Neuronal stem cell (in vitro differentiated cells): ENCODE results near the gene SPDYA.
A peak's percentile ranks its signal among the peaks of the same experiment; 100 is the strongest.

Source experiments
- DNase-seq: peaks from one replicate; pipeline ENCODE4 v3.0.0-alpha.2; 2013; ENCODE audit warnings: low spot score
- H2AFZ ChIP-seq: one replicate; pipeline ENCODE4 v1.6.1; 2013; ENCODE audit warnings: mild to moderate bottlenecking, low read length, inconsistent platforms
- H2AK5ac ChIP-seq: 2 replicates; pipeline ENCODE4 v1.6.1; 2013; ENCODE audit warnings: low read depth, mild to moderate bottlenecking, inconsistent platforms, low read length, moderate library complexity, mixed read lengths
- H2BK120ac ChIP-seq: 2 replicates; pipeline ENCODE4 v1.6.1; 2013; ENCODE audit warnings: low read depth, mild to moderate bottlenecking, inconsistent platforms, low read length, moderate library complexity, mixed read lengths
- H2BK12ac ChIP-seq: one replicate; pipeline ENCODE4 v1.6.1; 2013; ENCODE audit warnings: low read length, inconsistent platforms
- H2BK15ac ChIP-seq: 2 replicates; pipeline ENCODE4 v1.6.1; 2013; ENCODE audit warnings: mild to moderate bottlenecking, low read length, inconsistent platforms, mixed read lengths
- H2BK5ac ChIP-seq: one replicate; pipeline ENCODE4 v1.6.1; 2013; ENCODE audit warnings: inconsistent platforms, mild to moderate bottlenecking, low read length, moderate library complexity
- H3K14ac ChIP-seq: one replicate; pipeline ENCODE4 v1.6.1; 2013; ENCODE audit warnings: low read length, inconsistent platforms
- H3K18ac ChIP-seq: 2 replicates; pipeline ENCODE4 v1.6.1; 2013; ENCODE audit warnings: low read length, inconsistent platforms
- H3K23ac ChIP-seq: 2 replicates; pipeline ENCODE4 v1.6.1; 2013; ENCODE audit warnings: low read depth, mild to moderate bottlenecking, mixed read lengths, low read length, inconsistent platforms; ENCODE audit not compliant: poor library complexity
- H3K27ac ChIP-seq: replicated peaks from 3 replicates; pipeline ENCODE4 v1.5.1; 2013; ENCODE audit warnings: low read length, inconsistent platforms
- H3K27me3 ChIP-seq, 3 experiments: 2 replicates each; pipeline ENCODE4 v1.6.1; 2013; ENCODE audit warnings: low read length in 3 of 3, mild to moderate bottlenecking in 2 of 3, inconsistent platforms in 1 of 3, low read depth in 1 of 3, mixed read lengths in 1 of 3, moderate library complexity in 1 of 3; ENCODE audit not compliant: control insufficient read depth in 3 of 3, insufficient read depth in 3 of 3
- H3K36me3 ChIP-seq, 2 donors: replicated peaks in 1 of 2; 2 replicates each; pipeline ENCODE4 v1.6.1; 2013; ENCODE audit warnings: low read length in 2 of 2; ENCODE audit not compliant: control insufficient read depth in 2 of 2, insufficient read depth in 2 of 2
- H3K4ac ChIP-seq: 2 replicates; pipeline ENCODE4 v1.6.1; 2013; ENCODE audit warnings: inconsistent platforms, mild to moderate bottlenecking, low read length, moderate library complexity
- H3K4me1 ChIP-seq, 2 donors: 1 replicate in 1 of 2; 2 replicates in 1 of 2; pipeline ENCODE4 v1.6.1; 2013; ENCODE audit warnings: low read length in 2 of 2, low read depth in 1 of 2; ENCODE audit not compliant: control insufficient read depth in 2 of 2, insufficient read depth in 1 of 2
- H3K4me2 ChIP-seq: one replicate; pipeline ENCODE4 v1.6.1; 2013; ENCODE audit warnings: mild to moderate bottlenecking, low read length, inconsistent platforms; ENCODE audit not compliant: insufficient read depth, poor library complexity, severe bottlenecking
- H3K4me3 ChIP-seq, 2 donors: 2 replicates each; pipeline ENCODE4 v1.5.1; 2013; ENCODE audit warnings: low read length in 2 of 2, mild to moderate bottlenecking in 2 of 2, inconsistent platforms in 1 of 2, moderate library complexity in 1 of 2
- H3K79me1 ChIP-seq: one replicate; pipeline ENCODE4 v1.6.1; 2013; ENCODE audit warnings: low read depth, mild to moderate bottlenecking, inconsistent platforms, low read length, moderate library complexity
- H3K9ac ChIP-seq: one replicate; pipeline ENCODE4 v1.6.1; 2013; ENCODE audit warnings: mild to moderate bottlenecking, low read depth, low read length, inconsistent platforms; ENCODE audit not compliant: poor library complexity
- H3K9me3 ChIP-seq, 2 donors: replicated peaks in 1 of 2; 2 replicates each; pipeline versions ENCODE3 to v1.6.1; 2013; ENCODE audit warnings: low read length in 2 of 2, mild to moderate bottlenecking in 2 of 2, inconsistent platforms in 1 of 2, low read depth in 1 of 2, mixed read lengths in 1 of 2, moderate library complexity in 1 of 2; ENCODE audit not compliant: control insufficient read depth in 2 of 2, insufficient read depth in 1 of 2
- H4K8ac ChIP-seq: one replicate; pipeline ENCODE4 v1.6.1; 2013; ENCODE audit warnings: low read depth, mild to moderate bottlenecking, inconsistent platforms, low read length, moderate library complexity
- H4K91ac ChIP-seq: one replicate; pipeline ENCODE4 v1.6.1; 2013; ENCODE audit warnings: low read length, low read depth, mild to moderate bottlenecking, inconsistent platforms; ENCODE audit not compliant: poor library complexity
- WGBS, 2 donors: extraction: QIAGEN DNeasy Blood & Tissue Kit; methylation state at CpG; one replicate each; pipeline ENCODE4 v1.1.7; 2013; ENCODE audit warnings: missing lambda C conversion rate in 2 of 2, mixed read lengths in 1 of 2; ENCODE audit not compliant: insufficient read length in 2 of 2, insufficient replicate concordance in 1 of 2; ENCODE audit errors: extremely low coverage in 2 of 2; 5-methylcytosine and 5-hydroxymethylcytosine counted together

The SPDYA gene

DNA sequence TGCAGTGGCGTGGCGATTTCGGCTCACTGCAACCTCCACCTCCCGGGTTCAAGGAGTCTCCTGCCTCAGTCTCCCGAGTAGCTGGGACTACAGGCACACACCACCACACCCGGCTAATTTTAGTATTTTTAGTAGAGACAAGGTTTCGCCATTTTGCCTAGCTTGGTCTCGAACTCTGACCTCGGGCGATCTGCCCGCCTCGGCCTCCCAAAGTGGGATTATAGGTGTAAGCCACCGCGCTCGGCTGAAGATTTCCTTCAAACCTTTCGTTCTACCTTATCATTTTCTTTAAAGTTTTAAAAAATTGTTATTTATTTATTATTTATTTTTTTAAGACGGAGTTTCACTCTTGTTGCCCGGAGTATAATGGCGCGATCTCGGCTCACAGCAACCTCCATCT lies 82.9 kb downstream of the SPDYA start:
- Histone ChIP-seq H3K4me1 (peaks cover 0 to 5% of the 10 kb centered on the region in 2 donors), H3K18ac (no peak overlapping the region), H3K9me3 (peaks cover 0 to 2% of the 10 kb centered on the region in 2 donors), H3K4me2 (no peak overlapping the region), H3K4ac (no peak overlapping the region), H2AK5ac (no peak overlapping the region), H4K8ac (no peak overlapping the region), H3K9ac (no peak overlapping the region), H3K27ac (no peak overlapping the region), H2BK12ac (no peak overlapping the region), H3K4me3 (no peak overlapping the region), H3K14ac (no peak overlapping the region), H3K36me3 (peaks cover 0 to 15% of the 10 kb centered on the region in 2 donors), H2BK5ac (no peak overlapping the region), H3K23ac (no peak overlapping the region), H2BK120ac (no peak overlapping the region), H2AFZ (no peak overlapping the region), H3K27me3 (peaks cover 0 to 2% (median 0%) of the 10 kb centered on the region in 3 experiments), H4K91ac (no peak overlapping the region), H2BK15ac (no peak overlapping the region), H3K79me1 (peaks cover 2% of the 10 kb centered on the region)
- DNase-seq, result no peak
- no CpG with 5 or more reads among the region's 21 CpGs for WGBS, 2 donors

DNA sequence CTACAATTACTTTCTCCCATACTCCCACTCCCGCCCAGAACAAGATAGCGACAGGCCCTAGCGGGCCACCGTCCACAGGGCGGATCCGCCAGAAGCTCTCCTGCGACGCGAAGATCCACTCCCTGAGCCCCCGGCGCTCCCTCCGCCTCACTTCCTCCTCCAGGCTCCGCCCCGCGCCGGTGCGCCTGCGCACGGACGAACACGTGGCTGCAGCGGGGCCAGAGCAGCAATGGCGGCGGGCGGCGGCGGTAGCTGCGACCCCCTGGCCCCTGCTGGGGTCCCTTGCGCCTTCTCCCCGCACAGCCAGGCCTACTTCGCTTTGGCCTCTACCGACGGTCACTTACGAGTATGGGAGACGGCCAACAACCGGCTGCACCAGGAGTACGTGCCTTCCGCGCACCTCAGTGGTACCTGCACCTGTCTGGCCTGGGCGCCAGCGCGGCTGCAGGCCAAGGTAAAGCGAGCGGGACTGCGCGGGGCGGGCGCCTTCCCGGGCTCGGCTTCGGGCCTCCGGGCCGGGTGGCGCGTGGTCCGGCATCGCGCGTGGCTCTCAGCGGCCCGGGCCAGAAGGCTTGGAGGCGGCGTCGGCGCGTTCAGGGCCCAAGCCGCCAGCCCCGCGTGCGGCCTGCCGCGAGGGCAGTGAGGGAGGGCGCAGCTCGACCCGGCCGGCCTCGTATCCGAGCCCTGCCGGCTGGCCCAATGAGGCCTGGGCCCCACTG lies 84.0 kb downstream of the SPDYA start, which contains the start of gene WDR43:
Gene WDR43 (plus strand): TSS at position 198 of the 719 bp plus-strand sequence. CDS start 32 bp downstream, at position 230.
- Histone ChIP-seq H3K9me3 (peaks cover 0 to 2% of the 10 kb centered on the region in 2 donors), H2AK5ac (no peak within 1 kb of the TSS), H3K4me2 (peak within 1 kb of the TSS; percentile 79), H3K36me3 (peaks cover 0 to 19% of the 10 kb centered on the region in 2 donors), H2BK5ac (peak within 1 kb of the TSS; percentile 82), H3K18ac (peak within 1 kb of the TSS; percentile 95), H3K27me3 (no peaks in the 10 kb centered on the region), H3K79me1 (peaks cover 2% of the 10 kb centered on the region), H3K4me3 (peak within 1 kb of the TSS; percentile 98 to 100), H4K8ac (peak within 1 kb of the TSS; percentile 92), H2BK15ac (no peak within 1 kb of the TSS), H2BK12ac (no peak within 1 kb of the TSS), H3K23ac (peak within 1 kb of the TSS; percentile 98), H3K9ac (peak within 1 kb of the TSS; percentile 99), H4K91ac (peak within 1 kb of the TSS; percentile 72), H2AFZ (peak within 1 kb of the TSS; percentile 86), H3K27ac (peak within 1 kb of the TSS; percentile 49), H2BK120ac (peak within 1 kb of the TSS; percentile 81), H3K4ac (peak within 1 kb of the TSS; percentile 93), H3K4me1 (peaks cover 0 to 5% of the 10 kb centered on the region in 2 donors), H3K14ac (peak within 1 kb of the TSS; percentile 94)
- WGBS, 2 donors, result no CpG with 5 or more reads among the region's 79 CpGs
- peak; percentile 94 for DNase-seq

- no peak overlapping the region for H2BK15ac ChIP-seq
- peaks cover 0 to 2% of the 10 kb centered on the region in 2 donors for H3K9me3 ChIP-seq
- H3K4me3 ChIP-seq, result peak overlapping the region; percentile 98 to 100
- DNase-seq, result no peak
- H3K23ac ChIP-seq, result peak overlapping the region; percentile 98
- no peak overlapping the region for H2BK12ac ChIP-seq
- H3K4me2 ChIP-seq, result peak overlapping the region; percentile 79
- peaks cover 2% of the 10 kb centered on the region for H3K79me1 ChIP-seq
- H4K91ac ChIP-seq, result peak overlapping the region; percentile 72
- H3K9ac ChIP-seq, result peak overlapping the region; percentile 99
- H2AFZ ChIP-seq, result peak overlapping the region; percentile 86
- H3K18ac ChIP-seq, result peak overlapping the region; percentile 95
- WGBS, 2 donors, result no CpG with 5 or more reads among the region's 19 CpGs
- H3K14ac ChIP-seq, result no peak overlapping the region
- peak overlapping the region; percentile 82 for H2BK5ac ChIP-seq
- no peak overlapping the region for H2AK5ac ChIP-seq
- H4K8ac ChIP-seq, result peak overlapping the region; percentile 92
- peaks cover 0 to 19% of the 10 kb centered on the region in 2 donors for H3K36me3 ChIP-seq
- H3K4ac ChIP-seq, result no peak overlapping the region
- H3K27me3 ChIP-seq, result no peaks in the 10 kb centered on the region
- H3K4me1 ChIP-seq, result peaks cover 0 to 5% of the 10 kb centered on the region in 2 donors
- no peak overlapping the region for H3K27ac ChIP-seq
- peak overlapping the region; percentile 81 for H2BK120ac ChIP-seq
Measured at GRCh38 chr2:28895189-28895893, 84.7 kb downstream of the SPDYA start.

GRCh38 chr2:28896906-28897305 lies 86.3 kb downstream of the SPDYA start:
- Histone ChIP-seq H2BK15ac (no peak overlapping the region), H4K91ac (no peak overlapping the region), H3K18ac (no peak overlapping the region), H3K36me3 (peaks cover 0 to 30% of the 10 kb centered on the region in 2 donors), H3K4ac (no peak overlapping the region), H3K4me3 (no peak overlapping the region), H3K27ac (no peak overlapping the region), H3K14ac (no peak overlapping the region), H2AK5ac (no peak overlapping the region), H4K8ac (no peak overlapping the region), H3K9ac (no peak overlapping the region), H2BK120ac (no peak overlapping the region), H3K23ac (no peak overlapping the region), H2BK12ac (no peak overlapping the region), H3K4me1 (peaks cover 0 to 10% of the 10 kb centered on the region in 2 donors), H3K9me3 (peaks cover 0 to 2% of the 10 kb centered on the region in 2 donors), H3K4me2 (no peak overlapping the region), H2BK5ac (no peak overlapping the region), H3K79me1 (peaks cover 2% of the 10 kb centered on the region), H3K27me3 (no peaks in the 10 kb centered on the region), H2AFZ (no peak overlapping the region)
- DNase-seq, result no peak
- WGBS, 2 donors, result no CpG with 5 or more reads among the region's 2 CpGs
